Measurements from ENCODE around the gene DMAC2.
A peak's percentile ranks its signal among the peaks of the same experiment; 100 is the strongest.
"Not testable (repeated sequence)": the region's sequence is repeated elsewhere in the genome, so short reads cannot be mapped to it uniquely, and the experiment has no call there.

The DMAC2 gene

GRCh38 chr19:41397086-41398049 is 42.3 kb downstream of the DMAC2 start, which contains the start of the genes BCKDHA and EXOSC5:
Gene BCKDHA (plus strand): TSS chr19:41397818. CDS start chr19:41397828, 10 bp downstream.
Gene EXOSC5 (minus strand): TSS chr19:41397359. CDS start chr19:41397328, 31 bp downstream.
- DNase-seq, result peak; percentile 98

GRCh38 chr19:41395355-41395754 is 44.4 kb downstream of the DMAC2 start:
- no peak for DNase-seq

- no peak for DNase-seq
Observed at GRCh38 chr19:41392775-41393174, 46.9 kb downstream of the DMAC2 start.

GRCh38 chr19:41391618-41392017 is 48.1 kb downstream of the DMAC2 start:
- DNase-seq, result no peak

GRCh38 chr19:41386442-41386841 is 53.3 kb downstream of the DMAC2 start:
- DNase-seq, result no peak

- no peak for DNase-seq
Observed at GRCh38 chr19:41384351-41384750, 55.4 kb downstream of the DMAC2 start.

- not testable (repeated sequence) for DNase-seq
Observed at GRCh38 chr19:41381536-41381935, 58.2 kb downstream of the DMAC2 start.
